GM19372 (cell line): ENCODE results near the gene SOCS7.

Experiments used
- ATAC-seq: cut with Tn5 transposase; IDR thresholded peaks from one replicate; pipeline ENCODE4 v1.9.1; 2021; ENCODE audit warnings: mild to moderate bottlenecking, low read depth, moderate library complexity; ENCODE audit not compliant: unreplicated experiment

Gene SOCS7

GRCh38 chr17:38361694-38362465 lies 10.2 kb downstream of the SOCS7 start:
- no peak for ATAC-seq

GRCh38 chr17:38363016-38363415 lies 11.4 kb downstream of the SOCS7 start:
- ATAC-seq: no peak

- ATAC-seq: no peak
These were observed 13.1 kb downstream of the SOCS7 start for GRCh38 chr17:38364741-38365140.

- no peak for ATAC-seq
These were observed 17.7 kb downstream of the SOCS7 start for GRCh38 chr17:38369124-38369886.

- no peak for ATAC-seq
These were observed 27.8 kb downstream of the SOCS7 start for GRCh38 chr17:38379448-38379847.

- no peak for ATAC-seq
These were observed 43.4 kb downstream of the SOCS7 start for GRCh38 chr17:38395090-38395489.

- no peak for ATAC-seq
These were observed 45.6 kb downstream of the SOCS7 start for GRCh38 chr17:38397227-38397626.

- ATAC-seq: no peak
These were observed 48.6 kb downstream of the SOCS7 start for GRCh38 chr17:38400286-38400685.

GRCh38 chr17:38401459-38401858 lies 49.8 kb downstream of the SOCS7 start:
- ATAC-seq: no peak

GRCh38 chr17:38402897-38403296 lies 51.3 kb downstream of the SOCS7 start:
- ATAC-seq: no peak

GRCh38 chr17:38403491-38403890 lies 51.8 kb downstream of the SOCS7 start:
- no peak for ATAC-seq

GRCh38 chr17:38404174-38404943 lies 52.7 kb downstream of the SOCS7 start:
- no peak for ATAC-seq

- ATAC-seq: no peak
These were observed 54.0 kb downstream of the SOCS7 start for GRCh38 chr17:38405654-38406053.

GRCh38 chr17:38410201-38410600 lies 58.6 kb downstream of the SOCS7 start:
- ATAC-seq: no peak

- no peak for ATAC-seq
These were observed 63.9 kb downstream of the SOCS7 start for GRCh38 chr17:38415250-38416194.

GRCh38 chr17:38416840-38417209 lies 65.2 kb downstream of the SOCS7 start:
- ATAC-seq: no peak

- no peak for ATAC-seq
These were observed 65.7 kb downstream of the SOCS7 start for GRCh38 chr17:38417210-38417951.

GRCh38 chr17:38418062-38418692 lies 66.5 kb downstream of the SOCS7 start:
- no peak for ATAC-seq
